Left kidney (tissue), 2 donors: ENCODE results near the gene SMIM17. TPM values are rescaled to one million over a fixed set of nuclear protein-coding genes. Genes with fewer than 3 reads are reported as not detected.
A peak's percentile ranks its signal among the peaks of the same experiment; 100 is the strongest.
"Not testable (repeated sequence)": the region's sequence is repeated elsewhere in the genome, so short reads cannot be mapped to it uniquely, and the experiment has no call there.

Source experiments
- DNase-seq: peaks from one replicate; pipeline ENCODE4 v3.0.0-alpha.2; 2013
- polyA plus RNA-seq: library from polyadenylated mRNA; unstranded; fragments of 120-200 nt; gene quantifications from one replicate; pipeline ENCODE4 v1.2.1, GENCODE V29; 2013; ENCODE audit not compliant: insufficient read length

SMIM17 gene
- polyA plus RNA-seq, 1 donor: 2.4 TPM

- no peak for DNase-seq
These were observed 17.6 kb downstream of the SMIM17 start for GRCh38 chr19:56660381-56661107.

GRCh38 chr19:56661248-56661647, 18.3 kb downstream of the SMIM17 start:
- no peak for DNase-seq

GRCh38 chr19:56663931-56664500, 21.1 kb downstream of the SMIM17 start:
- DNase-seq: no peak

GRCh38 chr19:56664511-56664910, 21.6 kb downstream of the SMIM17 start:
- DNase-seq: no peak

DNA sequence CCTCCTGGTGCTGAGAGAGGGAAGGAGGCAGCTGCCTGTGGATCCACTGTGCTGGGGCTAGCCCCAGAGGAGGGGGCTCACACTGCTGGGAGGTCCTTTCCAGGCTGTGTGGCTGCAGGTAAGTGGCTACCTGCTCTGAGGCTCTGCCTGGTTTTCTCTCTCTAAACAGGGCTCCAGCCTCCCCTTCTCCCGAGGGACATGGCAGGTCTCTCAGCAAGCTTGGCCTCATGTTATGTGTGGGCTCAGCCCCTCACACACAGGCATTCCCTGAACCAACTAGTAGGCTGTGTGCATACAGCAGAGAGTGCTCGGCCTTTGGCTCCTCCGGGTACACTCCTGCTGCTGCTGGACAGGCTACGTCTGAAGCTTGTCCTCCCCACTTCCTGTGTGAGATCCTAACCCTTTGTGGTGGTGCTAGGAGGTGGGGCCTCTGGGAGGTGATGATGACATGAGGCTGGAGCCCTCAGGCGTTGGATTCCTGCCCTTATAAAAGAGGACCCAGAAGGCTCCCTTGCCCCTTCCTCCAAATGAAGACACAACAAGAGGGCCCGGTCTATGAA, 24.4 kb downstream of the SMIM17 start:
- DNase-seq: no peak

DNA sequence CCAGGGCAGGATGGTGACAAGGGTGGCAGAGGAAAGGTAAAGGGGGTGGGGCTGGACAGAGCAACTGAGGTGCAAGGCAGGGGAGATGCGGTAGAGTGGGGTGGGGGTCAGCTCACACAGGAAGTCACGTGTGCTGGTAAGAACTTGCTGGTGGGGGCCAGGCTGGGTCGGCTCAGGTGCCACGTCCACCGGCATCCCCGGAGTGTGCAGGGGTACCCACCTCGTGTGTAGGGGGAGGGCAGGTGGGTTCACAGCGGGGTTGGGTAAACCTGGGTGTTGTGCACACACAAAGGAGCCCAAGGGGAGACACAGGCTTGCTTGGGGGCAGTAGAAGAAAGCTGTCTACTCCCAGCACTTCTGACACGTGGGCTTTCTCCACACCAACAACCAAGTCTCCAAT, 25.7 kb downstream of the SMIM17 start:
- no peak for DNase-seq

DNA sequence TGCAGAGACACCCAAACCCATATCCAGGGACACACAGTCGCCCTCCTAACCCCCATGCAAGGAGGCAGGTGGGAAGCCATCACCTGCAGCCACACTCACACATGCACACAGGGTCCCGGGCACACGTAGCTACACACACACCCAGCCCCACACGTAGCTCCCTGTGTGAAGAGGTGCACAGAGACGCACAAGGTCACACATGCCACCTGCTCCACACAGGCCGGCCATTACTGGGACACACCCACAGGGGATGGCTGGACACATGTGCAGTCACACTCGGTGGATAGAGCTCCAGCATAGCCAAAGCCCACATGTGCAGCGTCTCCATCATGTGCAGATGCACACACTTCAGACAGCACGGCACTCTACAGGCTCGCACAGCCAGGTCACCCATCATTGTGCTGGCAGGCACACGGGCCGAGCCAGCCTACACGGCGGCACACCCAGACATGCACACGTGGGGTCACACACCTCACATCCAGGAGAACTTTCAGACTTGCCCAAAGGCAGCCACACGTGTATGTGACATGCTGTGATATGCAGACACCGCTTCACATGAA, 27.5 kb downstream of the SMIM17 start:
- DNase-seq: no peak

- DNase-seq: no peak
These were observed 28.1 kb downstream of the SMIM17 start for GRCh38 chr19:56670961-56671612.

DNA sequence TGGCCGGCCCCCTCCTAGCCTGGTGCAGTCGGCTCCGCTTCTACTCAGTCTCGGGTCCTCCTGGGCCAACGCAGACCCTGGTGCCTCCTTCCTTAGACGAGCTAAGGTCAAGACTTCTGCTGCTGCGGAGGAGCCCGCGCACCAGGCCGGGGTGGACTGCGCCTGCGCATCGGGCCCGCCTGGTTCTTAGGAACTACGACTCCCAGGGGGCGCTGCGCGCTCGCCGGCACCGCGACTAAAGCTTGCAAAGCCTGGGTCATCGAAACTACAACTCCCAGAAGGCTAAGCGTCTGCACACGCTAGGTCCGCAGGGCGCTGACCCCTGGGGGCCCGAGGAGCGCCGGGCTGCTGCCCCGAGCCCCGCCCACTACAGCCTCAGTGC, 28.6 kb downstream of the SMIM17 start, which contains the start of gene ZNF835:
TSS of gene ZNF835 (minus strand) at position 145 of the 382 bp plus-strand sequence. CDS start 6,559 bp downstream, outside the sequence.
- peak; percentile 84 for DNase-seq

GRCh38 chr19:56672610-56673009, 29.7 kb downstream of the SMIM17 start:
- DNase-seq: not testable (repeated sequence)

GRCh38 chr19:56678205-56678604, 35.2 kb downstream of the SMIM17 start:
- no peak for DNase-seq

DNA sequence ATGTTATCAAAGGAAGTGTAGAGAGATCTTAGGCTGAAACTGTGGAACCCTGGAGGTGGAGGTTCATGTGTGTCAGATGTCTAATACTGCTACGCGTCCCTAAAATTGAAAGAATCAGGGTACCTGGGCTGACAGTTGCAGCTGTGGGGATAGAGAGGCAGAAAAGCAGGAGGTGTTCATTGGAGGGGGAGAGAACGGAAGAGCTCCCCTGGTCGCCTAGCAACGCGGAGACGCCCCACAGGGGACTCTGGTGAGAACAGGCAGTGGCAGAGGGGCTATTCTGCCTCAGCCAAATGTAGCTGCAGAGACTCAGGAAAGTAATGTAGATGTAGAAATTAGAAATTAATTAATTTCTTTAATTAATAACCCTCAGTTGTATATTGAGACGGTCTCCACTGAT, 38.7 kb downstream of the SMIM17 start:
- no peak for DNase-seq

DNA sequence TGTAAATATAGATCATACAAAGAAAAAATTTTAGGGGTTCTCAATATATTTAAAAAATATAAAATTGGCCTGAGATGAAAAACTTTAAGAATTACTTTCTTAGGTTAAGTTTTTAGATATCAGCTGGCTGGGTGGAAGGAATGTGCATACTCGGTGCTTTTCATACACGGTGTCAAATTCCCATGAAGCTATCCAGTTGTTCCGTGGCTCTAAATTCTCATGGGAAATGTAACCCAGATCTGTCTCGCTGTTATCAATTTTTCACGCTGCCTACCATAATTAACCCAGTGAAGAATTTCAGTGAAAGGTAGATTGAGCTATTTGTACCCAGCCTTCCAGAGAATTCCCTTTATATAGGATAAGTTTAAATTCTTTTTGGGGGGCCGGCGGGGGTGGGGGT, 40.2 kb downstream of the SMIM17 start:
- no peak for DNase-seq

GRCh38 chr19:56687031-56687430, 44.1 kb downstream of the SMIM17 start:
- no peak for DNase-seq

DNA sequence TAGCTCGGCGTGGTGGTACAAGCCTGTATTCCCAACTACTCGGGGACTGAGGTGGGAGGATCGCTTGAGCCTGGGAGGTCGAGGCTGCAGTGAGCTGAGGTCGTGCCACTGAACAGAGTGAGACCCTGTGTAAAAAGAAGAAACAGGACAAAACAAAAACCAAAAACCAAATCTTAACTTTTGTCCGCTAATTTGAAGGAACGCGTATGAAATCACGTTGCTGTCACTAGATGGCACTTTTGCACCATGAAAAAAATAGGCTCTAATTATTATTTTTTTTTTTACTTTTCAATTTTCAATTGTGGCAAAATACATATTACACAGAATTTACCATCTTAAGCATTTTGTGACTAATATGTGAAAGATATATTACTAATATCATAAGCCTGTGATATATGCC, 46.2 kb downstream of the SMIM17 start:
- no peak for DNase-seq

DNA sequence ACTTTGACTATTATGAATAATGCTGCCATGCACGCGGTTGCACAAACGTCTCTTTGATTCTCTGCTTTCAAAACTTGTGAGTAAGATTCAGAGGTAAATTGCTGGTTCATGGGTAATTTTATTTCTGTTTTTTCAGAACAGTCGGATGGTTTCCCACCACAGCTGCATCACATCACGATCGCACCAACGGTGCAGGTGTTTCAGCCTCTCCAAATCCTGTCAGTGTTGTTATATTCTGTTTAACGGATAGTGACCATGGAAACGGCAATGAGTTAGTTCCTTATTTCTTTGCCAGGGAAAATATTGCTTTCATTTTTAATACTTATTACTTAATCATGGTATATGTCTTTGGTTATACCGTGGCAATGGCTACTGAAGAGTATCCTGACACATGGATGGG, 47.7 kb downstream of the SMIM17 start:
- no peak for DNase-seq

- DNase-seq: no peak
These were observed 49.4 kb downstream of the SMIM17 start for GRCh38 chr19:56692206-56692895.

DNA sequence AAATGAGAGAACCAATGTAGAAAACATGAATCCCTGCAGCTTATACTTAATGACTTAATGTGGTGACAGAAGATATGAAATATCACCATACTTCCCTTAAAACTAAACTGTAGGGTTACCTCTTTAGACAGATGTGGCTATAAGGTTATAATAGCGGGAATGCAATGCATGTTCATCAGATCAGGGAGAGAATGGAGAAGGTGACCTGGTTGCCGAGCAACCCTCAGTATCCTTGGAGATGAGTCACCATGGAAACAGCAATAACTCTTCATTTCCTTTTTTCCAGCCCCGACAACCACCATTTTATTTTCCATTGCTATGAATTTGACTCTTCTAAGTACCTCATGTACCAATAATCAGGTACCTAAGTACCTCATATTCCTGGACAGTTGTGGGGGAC, 56.6 kb downstream of the SMIM17 start:
- no peak for DNase-seq

DNA sequence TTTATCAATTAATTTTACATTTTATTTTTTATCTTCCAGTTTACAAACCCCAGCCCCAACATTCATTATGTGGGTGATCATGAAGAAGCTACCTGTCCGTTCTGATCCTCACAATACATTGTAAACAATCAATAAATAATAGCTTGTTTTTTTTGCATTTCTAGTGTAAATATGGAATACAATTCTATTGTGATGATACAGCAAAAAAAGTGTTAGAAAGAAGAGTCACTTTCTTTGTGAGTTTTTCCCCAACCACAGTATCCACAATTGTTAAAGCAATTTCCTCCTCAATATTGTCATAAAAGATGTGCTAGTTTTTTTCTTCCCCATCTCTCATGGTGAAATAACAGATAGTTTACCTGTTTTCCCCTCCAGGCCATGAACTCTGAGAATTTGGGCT, 58.9 kb downstream of the SMIM17 start:
- no peak for DNase-seq

DNA sequence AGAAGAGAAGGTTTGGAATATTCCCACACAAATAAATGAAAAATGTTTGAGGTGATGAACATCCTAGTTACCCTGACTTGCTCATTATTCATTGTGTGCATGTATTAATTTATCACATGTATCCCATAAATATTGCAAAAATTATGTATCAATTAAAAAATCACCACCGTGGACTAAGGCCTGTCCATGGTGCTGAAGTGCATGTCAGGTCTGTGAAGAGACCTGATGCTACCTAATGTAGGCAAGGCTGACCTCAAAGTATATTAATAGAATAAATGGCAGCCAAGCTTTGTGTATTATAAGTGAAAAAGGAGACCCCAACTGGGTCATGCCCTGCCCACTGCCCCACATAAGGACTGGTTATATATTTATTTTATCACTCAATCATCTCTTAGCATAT, 63.0 kb downstream of the SMIM17 start:
- DNase-seq: no peak
